Measurements from ENCODE around the gene CCDC91. TPM values are rescaled to one million over a fixed set of nuclear protein-coding genes. Genes with fewer than 3 reads are reported as not detected.
A peak's percentile ranks its signal among the peaks of the same experiment; 100 is the strongest.
"Not testable (repeated sequence)": the region's sequence is repeated elsewhere in the genome, so short reads cannot be mapped to it uniquely, and the experiment has no call there.

Gene CCDC91
- total RNA-seq, 2 donors from 2014 or later: 17.6 to 20.2 TPM

DNA sequence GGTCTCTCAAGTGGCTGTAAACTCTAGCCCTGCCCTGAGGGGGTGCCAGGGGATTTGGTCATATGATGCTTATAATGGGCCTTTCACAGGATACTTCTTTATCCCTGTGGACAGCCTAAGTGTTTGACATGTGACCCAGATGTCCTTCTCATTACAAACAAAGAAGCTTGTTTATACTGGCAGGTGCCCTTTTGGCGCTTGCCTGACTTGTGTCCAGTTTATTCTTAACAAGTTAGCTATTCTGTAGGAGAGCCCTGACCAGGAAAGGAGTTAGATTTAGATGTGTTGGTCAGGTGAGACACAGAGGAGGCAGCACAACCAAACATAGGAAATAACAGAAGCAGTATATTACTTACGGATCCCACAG, 51.9 kb downstream of the CCDC91 start:
- peaks cover 11% of the 10 kb centered on the region for H3K4me1 Mint-ChIP-seq (ENCODE audit: low read depth)

DNA sequence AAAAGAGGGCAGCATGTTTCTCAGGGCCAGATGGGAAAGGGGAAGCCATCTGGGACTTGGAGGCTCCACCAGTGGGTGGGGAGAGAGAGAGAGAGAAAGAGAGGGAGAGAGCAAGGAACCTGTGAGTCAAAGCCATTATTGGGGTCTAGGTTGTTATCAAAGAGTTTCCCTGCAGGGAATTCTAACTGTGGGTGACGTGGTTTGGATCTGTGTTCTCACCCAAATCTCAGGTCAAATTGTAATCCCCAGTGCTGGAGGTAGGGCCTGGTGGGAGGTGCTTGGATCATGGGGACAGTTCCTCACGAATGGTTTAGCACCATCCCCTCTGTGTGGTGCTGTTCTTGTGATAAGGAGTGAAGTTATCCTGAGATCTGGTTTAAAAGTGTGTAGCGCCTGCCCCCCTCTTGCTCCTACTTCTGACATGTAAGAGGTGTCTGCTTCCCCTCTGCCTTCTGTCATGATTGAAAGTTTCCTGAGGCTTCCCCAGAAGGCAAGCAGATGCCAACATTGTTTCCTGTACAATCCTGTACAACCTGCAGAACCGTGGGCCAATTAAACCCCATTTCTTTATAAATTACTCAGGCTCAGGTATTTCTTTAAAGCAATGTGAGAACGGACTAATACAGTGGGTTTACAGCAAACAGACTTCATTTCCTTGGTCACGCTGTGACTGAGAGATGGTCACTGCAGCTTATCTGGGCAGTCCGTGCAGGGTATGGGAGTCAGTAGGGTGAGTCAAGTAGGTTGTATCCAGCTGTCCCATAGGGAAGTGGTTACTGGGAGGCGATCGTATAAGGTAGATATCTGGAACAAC, 52.4 kb downstream of the CCDC91 start:
- Mint-ChIP-seq H3K27ac (no peak overlapping the region), H3K27me3 (ENCODE audit: low read depth) (no peaks in the 10 kb centered on the region), H3K4me1 (ENCODE audit: low read depth) (peaks cover 16% of the 10 kb centered on the region), H3K4me3 (no peak overlapping the region), H3K36me3 (ENCODE audit: insufficient read depth in 2 of 2) (no peaks in the 10 kb centered on the region), H3K9me3 (peaks cover 2 to 3% of the 10 kb centered on the region in 2 donors)
- ATAC-seq (replicated peaks in 1 of 2) (no peak), DNase-seq (no peak)

More for the DNA sequence above, 51.9 kb downstream of the CCDC91 start:
- no peak for ATAC-seq (replicated peaks in 1 of 2)
- Mint-ChIP-seq H3K27me3 (ENCODE audit: low read depth) (no peaks in the 10 kb centered on the region), H3K36me3 (ENCODE audit: insufficient read depth in 2 of 2) (no peaks in the 10 kb centered on the region), H3K27ac (no peak overlapping the region), H3K4me3 (no peak overlapping the region), H3K9me3 (peaks cover 2 to 3% of the 10 kb centered on the region in 2 donors)
- DNase-seq: no peak

DNA sequence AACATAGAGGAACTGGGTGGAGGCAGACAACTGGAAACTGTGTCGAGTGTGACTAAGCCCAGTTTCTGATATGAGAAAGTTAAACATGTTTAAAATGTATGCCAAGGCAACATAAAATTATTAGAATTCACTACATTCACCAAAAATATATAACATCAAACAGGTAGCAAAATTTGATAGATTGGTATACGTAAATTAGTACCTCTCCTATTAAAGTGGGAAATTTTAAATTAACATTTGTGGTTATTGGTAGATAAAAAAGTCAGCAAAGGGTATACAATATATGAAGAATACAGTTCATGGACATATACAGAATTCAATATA, 53.0 kb downstream of the CCDC91 start:
- no peak for DNase-seq

DNA sequence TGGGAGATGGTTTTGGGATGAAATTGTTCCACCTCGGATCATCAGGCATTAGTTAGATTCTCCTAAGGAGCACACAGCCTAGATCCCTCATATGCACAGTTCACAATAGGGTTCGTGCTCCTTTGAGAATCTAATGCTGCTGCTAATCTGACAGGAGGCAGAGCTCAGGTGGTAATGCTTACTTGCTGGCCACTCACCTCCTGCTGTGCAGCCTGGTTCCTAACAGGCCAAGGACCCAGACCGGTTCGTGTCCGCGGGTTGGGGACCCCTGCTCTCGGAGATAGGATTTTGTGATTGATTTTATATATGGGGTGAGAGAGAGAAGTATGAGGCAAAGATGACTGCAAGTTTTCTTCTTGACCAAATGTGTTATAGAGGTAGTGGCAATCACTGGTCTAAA, 57.5 kb downstream of the CCDC91 start:
- no peak overlapping the region for H3K4me3 Mint-ChIP-seq
- H3K27me3 Mint-ChIP-seq (ENCODE audit: low read depth): no peaks in the 10 kb centered on the region
- H3K4me1 Mint-ChIP-seq (ENCODE audit: low read depth): peaks cover 55% of the 10 kb centered on the region
- no peak overlapping the region for H3K27ac Mint-ChIP-seq
- DNase-seq (no peak), ATAC-seq (replicated peaks in 1 of 2) (no peak)
- peaks cover 0 to 3% of the 10 kb centered on the region in 2 donors for H3K9me3 Mint-ChIP-seq
- no peaks in the 10 kb centered on the region for H3K36me3 Mint-ChIP-seq (ENCODE audit: insufficient read depth in 2 of 2)

More for the DNA sequence above, 53.0 kb downstream of the CCDC91 start:
- Mint-ChIP-seq H3K9me3 (peaks cover 2 to 3% of the 10 kb centered on the region in 2 donors), H3K4me3 (no peak overlapping the region), H3K36me3 (ENCODE audit: insufficient read depth in 2 of 2) (no peaks in the 10 kb centered on the region), H3K4me1 (ENCODE audit: low read depth) (peaks cover 18% of the 10 kb centered on the region), H3K27me3 (ENCODE audit: low read depth) (no peaks in the 10 kb centered on the region), H3K27ac (no peak overlapping the region)
- ATAC-seq (replicated peaks in 1 of 2): no peak

DNA sequence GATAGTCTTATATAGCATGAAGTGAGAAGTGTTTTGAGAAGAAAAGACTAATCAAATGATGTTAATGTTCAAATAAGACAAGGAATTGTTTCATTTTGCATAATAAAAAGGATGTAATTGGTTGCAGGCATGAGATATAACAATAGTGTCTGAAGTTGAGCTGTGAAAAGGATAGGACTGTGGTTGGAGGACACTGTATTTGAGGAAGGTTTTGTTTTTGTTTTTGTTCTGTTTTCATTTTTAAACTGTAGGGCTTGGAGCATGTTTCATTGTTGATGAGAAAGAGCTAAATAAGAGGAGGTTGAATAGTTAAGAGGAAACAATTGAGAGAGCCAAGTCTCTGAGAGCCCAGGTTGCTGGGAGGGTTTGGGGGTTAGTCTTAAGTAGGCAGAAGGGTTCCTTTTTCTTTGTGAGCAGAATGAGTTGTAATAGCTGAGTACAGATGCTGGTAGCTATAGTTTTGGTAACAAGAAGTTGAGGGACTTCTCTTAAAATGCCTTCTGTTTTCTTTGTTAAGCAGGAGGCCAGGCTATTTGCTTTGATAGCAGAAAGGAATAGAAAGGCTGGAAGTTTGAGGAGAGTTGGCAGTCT, 58.4 kb downstream of the CCDC91 start:
- Mint-ChIP-seq H3K4me3 (peak overlapping the region in 1 of 2 donors; percentile 67), H3K9me3 (peaks cover 0 to 3% of the 10 kb centered on the region in 2 donors), H3K36me3 (ENCODE audit: insufficient read depth in 2 of 2) (no peaks in the 10 kb centered on the region), H3K27me3 (ENCODE audit: low read depth) (no peaks in the 10 kb centered on the region), H3K27ac (peak overlapping the region; percentile 39), H3K4me1 (ENCODE audit: low read depth) (peaks cover 59% of the 10 kb centered on the region)
- DNase-seq (no peak), ATAC-seq (replicated peaks in 1 of 2) (peak in 1 of 2 donors; percentile 13)

DNA sequence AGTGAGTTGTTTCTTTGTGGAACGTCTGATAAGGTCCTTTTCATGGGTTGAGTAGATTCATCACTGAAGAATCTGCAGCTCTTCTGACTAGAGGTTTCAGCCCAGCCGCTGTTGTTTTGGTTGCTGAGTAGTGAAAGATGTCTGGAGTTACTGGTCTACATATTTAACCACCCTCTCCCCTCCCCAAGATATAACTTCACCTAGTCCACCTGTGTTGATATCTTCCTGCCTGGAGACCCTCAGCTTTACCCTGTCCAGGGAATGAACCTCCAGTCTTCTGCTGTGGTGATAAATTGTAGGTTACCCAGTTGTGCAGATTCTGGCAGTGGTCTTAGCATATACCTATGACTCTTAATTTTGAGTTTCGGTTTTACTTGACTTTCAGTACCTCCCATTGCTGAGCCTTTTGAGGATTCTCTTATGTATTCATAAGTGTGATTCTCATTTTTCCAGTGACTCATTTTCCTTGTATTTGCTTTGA, 62.9 kb downstream of the CCDC91 start:
- H3K4me1 Mint-ChIP-seq (ENCODE audit: low read depth): peaks cover 62% of the 10 kb centered on the region
- H3K27ac Mint-ChIP-seq: peak overlapping the region; percentile 68
- ATAC-seq (replicated peaks in 1 of 2) (peak; percentile 97), DNase-seq (peak; percentile 38 to 51)
- no peaks in the 10 kb centered on the region for H3K27me3 Mint-ChIP-seq (ENCODE audit: low read depth)
- H3K36me3 Mint-ChIP-seq (ENCODE audit: insufficient read depth in 2 of 2): no peaks in the 10 kb centered on the region
- no peaks in the 10 kb centered on the region for H3K9me3 Mint-ChIP-seq
- H3K4me3 Mint-ChIP-seq: peak overlapping the region; percentile 74 to 75

DNA sequence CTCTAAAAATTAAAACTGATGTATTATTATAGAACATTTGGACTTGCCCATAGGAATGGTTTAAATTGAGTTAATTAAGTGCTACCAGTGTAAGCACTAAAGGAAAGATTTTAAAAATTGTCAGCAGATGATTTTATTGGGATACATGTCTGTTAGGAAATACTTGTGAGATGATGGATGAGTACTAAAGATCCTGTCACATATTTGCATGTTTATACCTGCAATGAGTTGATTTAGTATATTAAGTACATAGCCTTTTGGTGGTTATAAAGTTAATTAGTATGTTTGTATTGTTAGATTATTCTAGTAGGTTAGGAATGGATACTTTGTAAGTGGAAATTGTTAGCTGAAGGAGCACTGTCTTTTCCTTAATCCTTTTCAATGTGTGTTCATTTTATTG, 67.2 kb downstream of the CCDC91 start:
- ATAC-seq (replicated peaks in 1 of 2) (no peak), DNase-seq (no peak)
- Mint-ChIP-seq H3K4me3 (no peak overlapping the region), H3K4me1 (ENCODE audit: low read depth) (peaks cover 21% of the 10 kb centered on the region), H3K27me3 (ENCODE audit: low read depth) (no peaks in the 10 kb centered on the region), H3K9me3 (no peaks in the 10 kb centered on the region), H3K36me3 (ENCODE audit: insufficient read depth in 2 of 2) (peaks cover 3% of the 10 kb centered on the region in 2 donors), H3K27ac (no peak overlapping the region)

DNA sequence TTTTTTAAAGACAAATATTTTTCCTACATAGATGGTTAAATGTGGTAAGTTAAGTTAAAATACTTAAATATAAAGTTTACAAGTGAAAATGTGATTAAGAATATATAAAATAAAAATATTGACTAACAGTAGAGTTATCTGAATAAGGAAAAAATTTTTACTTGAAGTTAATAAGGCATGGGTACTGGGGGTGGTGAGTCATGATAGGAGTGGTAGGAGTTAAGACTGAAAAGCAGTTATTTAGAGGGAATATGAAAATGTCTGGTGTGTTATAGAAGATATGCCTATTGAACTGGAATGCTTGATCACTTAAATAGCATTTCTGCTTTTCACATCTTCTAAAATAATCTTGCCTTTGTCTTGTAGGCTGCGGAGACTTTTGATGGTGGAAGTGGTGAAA, 68.7 kb downstream of the CCDC91 start:
- Mint-ChIP-seq H3K4me1 (ENCODE audit: low read depth) (peaks cover 5% of the 10 kb centered on the region), H3K9me3 (no peaks in the 10 kb centered on the region), H3K36me3 (ENCODE audit: insufficient read depth in 2 of 2) (peaks cover 3% of the 10 kb centered on the region in 2 donors), H3K27ac (no peak overlapping the region), H3K4me3 (no peak overlapping the region), H3K27me3 (ENCODE audit: low read depth) (no peaks in the 10 kb centered on the region)
- DNase-seq (no peak), ATAC-seq (replicated peaks in 1 of 2) (no peak)

DNA sequence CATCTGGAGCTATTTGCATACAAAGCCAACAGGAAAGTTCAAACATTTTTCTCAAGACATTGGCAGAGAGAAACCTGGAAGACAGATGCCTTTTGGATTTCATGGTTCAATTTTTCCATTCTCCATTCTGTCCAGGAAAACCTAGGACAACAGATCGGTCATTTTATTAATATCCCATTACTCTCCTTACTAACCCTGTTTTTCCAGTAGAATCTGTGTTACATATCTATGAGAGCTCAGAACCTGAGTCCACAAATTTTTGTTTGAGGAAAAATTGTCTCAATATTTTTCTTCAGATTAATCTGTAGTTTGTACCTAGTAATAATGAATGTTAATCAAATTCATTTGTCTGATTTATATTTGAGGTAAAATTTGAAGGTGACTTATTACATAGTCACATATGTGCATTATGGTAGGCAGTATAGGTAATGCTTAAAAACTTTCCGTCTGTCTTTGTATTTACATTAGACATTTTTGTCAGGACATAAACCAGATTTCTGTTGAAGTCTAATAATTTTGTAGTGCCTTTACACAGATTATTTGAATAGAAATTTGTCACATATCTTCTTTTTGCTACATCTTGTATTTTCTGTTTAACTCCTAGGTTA, 75.3 kb downstream of the CCDC91 start:
- no peak for ATAC-seq (replicated peaks in 1 of 2)
- no peak overlapping the region for H3K4me3 Mint-ChIP-seq
- no peak for DNase-seq
- peaks cover 3 to 5% of the 10 kb centered on the region in 2 donors for H3K9me3 Mint-ChIP-seq
- H3K27ac Mint-ChIP-seq: no peak overlapping the region
- no peaks in the 10 kb centered on the region for H3K27me3 Mint-ChIP-seq (ENCODE audit: low read depth)
- H3K36me3 Mint-ChIP-seq (ENCODE audit: insufficient read depth in 2 of 2): peaks cover 7 to 10% of the 10 kb centered on the region in 2 donors
- H3K4me1 Mint-ChIP-seq (ENCODE audit: low read depth): no peaks in the 10 kb centered on the region

DNA sequence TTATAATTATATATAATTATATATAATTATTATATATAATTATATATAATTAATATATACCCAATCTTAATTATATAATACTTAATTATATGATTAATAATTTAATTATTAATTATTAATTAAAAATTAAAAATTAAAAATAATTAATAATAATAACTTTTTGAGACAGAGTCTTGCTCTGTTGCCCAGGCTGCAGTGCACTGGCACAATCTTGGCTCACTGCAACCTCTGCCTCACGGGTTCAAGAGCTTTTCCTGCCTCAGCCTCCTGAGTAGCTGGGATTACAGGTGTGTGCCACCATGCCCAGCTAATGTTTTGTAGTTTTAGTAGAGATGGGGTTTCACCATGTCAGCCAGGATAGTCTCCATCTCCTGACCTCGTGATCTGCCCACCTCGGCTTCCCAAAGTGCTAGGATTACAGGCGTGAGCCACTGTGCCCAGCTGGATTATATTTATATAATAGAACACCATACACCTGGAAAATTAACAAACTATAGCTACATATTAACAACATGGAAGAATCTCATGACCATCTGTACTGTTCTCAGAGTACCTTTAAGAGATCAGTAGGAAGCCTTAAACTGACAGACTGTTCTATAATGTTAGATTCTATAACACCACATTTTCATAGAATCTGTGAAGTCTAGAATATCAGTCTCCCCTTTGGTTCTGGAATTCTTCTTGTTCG, 77.8 kb downstream of the CCDC91 start:
- H3K27ac Mint-ChIP-seq; H3K4me3 Mint-ChIP-seq; H3K27me3 Mint-ChIP-seq (ENCODE audit: low read depth); H3K4me1 Mint-ChIP-seq (ENCODE audit: low read depth); DNase-seq: not testable (repeated sequence)
- peak in 1 of 2 donors; percentile 40 for ATAC-seq (replicated peaks in 1 of 2)
- Mint-ChIP-seq H3K9me3 (peaks cover 12 to 13% of the 10 kb centered on the region in 2 donors), H3K36me3 (ENCODE audit: insufficient read depth in 2 of 2) (peaks cover 10 to 20% of the 10 kb centered on the region in 2 donors)

DNA sequence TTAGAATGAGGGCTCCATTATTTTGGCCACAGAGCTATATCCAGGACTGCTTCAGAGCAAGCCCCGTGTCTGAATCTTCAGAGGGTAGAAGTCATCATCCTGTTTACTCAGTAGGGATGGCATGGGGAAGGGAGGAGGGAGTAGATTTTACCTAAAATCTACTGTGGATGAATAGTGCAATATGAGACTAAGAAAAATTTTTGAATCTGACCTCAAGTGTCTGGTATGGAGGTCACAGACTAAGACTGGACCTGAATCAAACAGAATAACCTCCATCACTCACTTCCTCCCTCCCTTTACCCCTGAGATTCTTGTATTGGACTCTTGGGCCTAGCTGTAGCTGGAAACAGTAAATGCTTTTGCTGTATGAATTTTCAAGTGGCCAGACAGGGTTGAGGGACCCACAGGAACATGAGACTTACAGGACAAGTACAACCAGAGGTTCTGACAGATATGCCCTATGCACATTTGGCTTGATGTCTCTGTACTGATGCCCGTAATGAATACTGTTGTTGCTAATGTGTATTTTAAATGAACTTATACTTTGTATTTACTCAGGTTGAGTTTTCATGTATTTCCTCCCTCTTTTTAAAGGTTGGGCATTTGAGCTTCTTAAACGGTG, 78.5 kb downstream of the CCDC91 start:
- no peak for DNase-seq
- Mint-ChIP-seq H3K27ac (no peak overlapping the region), H3K36me3 (ENCODE audit: insufficient read depth in 2 of 2) (peaks cover 10 to 20% of the 10 kb centered on the region in 2 donors), H3K4me1 (ENCODE audit: low read depth) (no peaks in the 10 kb centered on the region), H3K9me3 (peaks cover 12 to 13% of the 10 kb centered on the region in 2 donors), H3K4me3 (no peak overlapping the region), H3K27me3 (ENCODE audit: low read depth) (no peaks in the 10 kb centered on the region)
- ATAC-seq (replicated peaks in 1 of 2): peak in 1 of 2 donors; percentile 31

DNA sequence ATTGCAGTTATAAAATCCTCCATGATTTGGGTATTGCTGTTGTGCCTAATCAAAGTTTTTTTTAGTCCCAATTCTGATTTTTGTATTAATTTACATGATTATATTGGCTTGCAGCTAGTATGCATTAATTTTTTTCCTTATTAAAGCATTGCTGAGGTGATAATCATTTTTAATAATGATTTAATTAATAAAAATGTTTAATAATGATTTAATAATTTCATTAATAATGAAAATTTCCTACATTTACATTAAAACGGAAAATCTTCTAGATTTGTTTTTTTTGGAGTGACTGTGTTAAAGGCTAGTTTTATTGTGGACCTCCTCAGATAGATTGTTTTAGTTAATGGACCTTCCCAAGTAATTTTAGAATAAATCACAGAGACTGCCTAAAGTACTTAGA, 79.6 kb downstream of the CCDC91 start:
- no peaks in the 10 kb centered on the region for H3K27me3 Mint-ChIP-seq (ENCODE audit: low read depth)
- no peak overlapping the region for H3K4me3 Mint-ChIP-seq
- H3K27ac Mint-ChIP-seq: no peak overlapping the region
- ATAC-seq (replicated peaks in 1 of 2) (no peak), DNase-seq (no peak)
- peaks cover 16 to 18% of the 10 kb centered on the region in 2 donors for H3K9me3 Mint-ChIP-seq
- H3K36me3 Mint-ChIP-seq (ENCODE audit: insufficient read depth in 2 of 2): peaks cover 15 to 27% of the 10 kb centered on the region in 2 donors
- no peaks in the 10 kb centered on the region for H3K4me1 Mint-ChIP-seq (ENCODE audit: low read depth)

Data from activated T-cell treated with anti-CD3 and anti-CD28 coated beads, Interleukin-2, amount 50 U/mL, for 72 hours (primary cell).